Pancreas (tissue), 10 donors: ENCODE measurements around the gene XCR1. TPM values are rescaled to one million over a fixed set of nuclear protein-coding genes. Genes with fewer than 3 reads are reported as not detected.

Source experiments
- ATAC-seq, 4 donors: fragments of 200-7000 bp; cut with Tn5 transposase; one replicate each; pipeline versions ENCODE4 v1.8.0 to v1.9.1; 2020; ENCODE audit warnings: mild to moderate bottlenecking in 4 of 4, moderate library complexity in 4 of 4
- DNase-seq, 6 donors: peaks; one replicate each; pipeline ENCODE4 v3.0.0-alpha.2; 2020
- FAIRE-seq: peaks from 2 replicates; lab custom pipeline; 2012; peaks lifted over from hg19 to GRCh38; lab: Jason Lieb, UNC
- H3K27ac ChIP-seq, 4 donors: fragments of 200-600 bp; sonication (generic); 1 replicate in 3 of 4; 2 replicates in 1 of 4; pipeline versions ENCODE4 v1.5.0 to v1.8.0; 2020
- H3K27me3 ChIP-seq, 4 donors: fragments of 200-600 bp; one replicate each; pipeline ENCODE4 v1.8.0; 2021
- H3K36me3 ChIP-seq, 3 donors: fragments of 200-600 bp; sonication (generic) in 1 of 3; one replicate each; pipeline versions ENCODE4 v1.5.0 to v1.8.0; 2020 to 2021
- H3K4me1 ChIP-seq, 3 donors: fragments of 200-600 bp; one replicate each; pipeline ENCODE4 v1.8.0; 2021
- H3K4me3 ChIP-seq, 4 donors: fragments of 200-600 bp; sonication (generic) in 2 of 4; one replicate each; pipeline versions ENCODE4 v1.5.0 to v1.8.0; 2020 to 2021
- H3K9me3 ChIP-seq, 4 donors: fragments of 200-600 bp; one replicate each; pipeline ENCODE4 v1.8.0; 2021
- WGBS, 2 donors: extraction: QIAGEN DNeasy Blood & Tissue Kit; methylation state at CpG; one replicate each; pipeline ENCODE4 v1.1.7; 2013; 5-methylcytosine and 5-hydroxymethylcytosine counted together
- intact Hi-C, 3 donors: fragments of 100-400 bp; cut with DNase I; formaldehyde crosslinking; loops; one replicate each; pipeline versions ENCODE4 v1.11.1 to v1.14.2; 2022
- polyA plus RNA-seq, 2 donors: library from polyadenylated mRNA; stranded (reverse); fragments of 200-250 nt; gene quantifications; one replicate each; pipeline ENCODE4 v1.2.3, GENCODE V29; 2013
- total RNA-seq, 6 donors: library from RNA; stranded (reverse); fragmentation: NEBNext Ultra II Directional in 4 of 6; extraction: Animal tissue kit (Norgen Biotek cat#: 25700) in 4 of 6; gene quantifications; one replicate each; pipeline versions ENCODE4 v1.2.1 to v1.2.4, GENCODE V29; 2021 to 2023
- TF ChIP-seq, protein P1 (sequence below), 4 donors: fragments of 200-600 bp; sonication (generic) in 3 of 4; IDR thresholded peaks; one replicate each; pipeline versions ENCODE4 v1.5.0 to v1.8.0; 2021; ENCODE audit warnings: antibody characterized with exemption in 4 of 4
- donor health status: healthy with polysubstance abuse.
- donor health status: DM: no; HTN: no; CAD: no; lungs with moderate emphysema.
- donor health status: DM: no; HTN: no; CAD: no.
- donor health status: control.
- donor health status: control.
- donor health status: Bipolar disorder and iron deficiency.
- donor health status: DM: yes; HTN: yes; CAD: no.
- donor health status: DM: no; HTN: no; CAD: no.
- donor health status: DM: no; HTN: no; CAD: no.
- donor health status: DM: yes; HTN: yes; CAD: no.

Gene XCR1
- total and polyA plus RNA-seq, 8 donors: 0.04 to 0.31 (median 0.20) TPM; not detected in 4

DNA sequence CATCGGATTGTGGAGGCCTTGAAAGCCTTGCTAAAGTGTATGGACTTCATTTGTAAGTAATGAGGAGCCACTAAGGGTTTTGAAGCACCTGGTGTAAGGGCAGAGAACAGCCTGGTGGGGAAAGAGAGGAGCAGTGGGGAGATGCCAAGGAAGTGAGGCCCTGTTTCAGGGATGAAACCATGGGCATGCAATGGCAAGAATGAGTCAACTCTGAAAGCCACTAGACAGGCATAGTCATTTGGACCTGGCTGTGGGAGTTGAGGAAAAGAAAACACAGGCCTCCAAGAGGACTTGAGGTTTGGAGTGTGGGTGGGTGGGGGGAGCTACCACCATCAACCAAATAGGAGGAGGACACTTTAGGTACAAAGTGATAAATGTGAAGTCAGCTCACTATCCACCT, 7.6 kb downstream of the XCR1 start:
- Histone ChIP-seq H3K27ac (no peak overlapping the region), H3K4me3 (no peak overlapping the region), H3K9me3 (no peaks in the 10 kb centered on the region), H3K27me3 (no peaks in the 10 kb centered on the region), H3K36me3 (no peaks in the 10 kb centered on the region), H3K4me1 (no peaks in the 10 kb centered on the region)
- ATAC-seq (no peak), DNase-seq (no peak), FAIRE-seq (no peak)
- intact Hi-C loops: no loop called here
- 85 to 92% methylated on average over 1 of the region's 1 CpG for WGBS, 2 donors
- TF ChIP-seq, protein P1, sequence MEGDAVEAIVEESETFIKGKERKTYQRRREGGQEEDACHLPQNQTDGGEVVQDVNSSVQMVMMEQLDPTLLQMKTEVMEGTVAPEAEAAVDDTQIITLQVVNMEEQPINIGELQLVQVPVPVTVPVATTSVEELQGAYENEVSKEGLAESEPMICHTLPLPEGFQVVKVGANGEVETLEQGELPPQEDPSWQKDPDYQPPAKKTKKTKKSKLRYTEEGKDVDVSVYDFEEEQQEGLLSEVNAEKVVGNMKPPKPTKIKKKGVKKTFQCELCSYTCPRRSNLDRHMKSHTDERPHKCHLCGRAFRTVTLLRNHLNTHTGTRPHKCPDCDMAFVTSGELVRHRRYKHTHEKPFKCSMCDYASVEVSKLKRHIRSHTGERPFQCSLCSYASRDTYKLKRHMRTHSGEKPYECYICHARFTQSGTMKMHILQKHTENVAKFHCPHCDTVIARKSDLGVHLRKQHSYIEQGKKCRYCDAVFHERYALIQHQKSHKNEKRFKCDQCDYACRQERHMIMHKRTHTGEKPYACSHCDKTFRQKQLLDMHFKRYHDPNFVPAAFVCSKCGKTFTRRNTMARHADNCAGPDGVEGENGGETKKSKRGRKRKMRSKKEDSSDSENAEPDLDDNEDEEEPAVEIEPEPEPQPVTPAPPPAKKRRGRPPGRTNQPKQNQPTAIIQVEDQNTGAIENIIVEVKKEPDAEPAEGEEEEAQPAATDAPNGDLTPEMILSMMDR (IDR thresholded peaks at IDR 0.05): no peak

DNA sequence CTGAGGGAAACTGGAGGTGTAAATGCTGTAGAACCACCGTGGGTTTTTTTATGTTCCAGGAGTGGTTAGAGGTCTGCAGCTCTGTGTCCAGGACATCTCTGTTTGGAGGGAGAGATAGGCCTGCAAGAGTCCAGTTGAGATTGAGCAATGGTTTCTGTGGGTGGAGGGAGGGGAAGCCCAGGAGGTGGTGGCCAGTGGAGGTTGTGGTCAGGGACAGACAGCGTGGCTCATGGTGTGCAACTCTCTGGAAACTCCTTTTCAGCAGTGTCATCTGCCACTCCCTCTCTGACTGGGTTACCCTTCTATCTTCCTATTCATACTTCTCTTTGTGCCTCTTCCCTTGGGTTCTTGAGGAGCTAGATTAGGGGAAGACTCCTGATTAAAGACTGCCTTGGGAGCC, 9.6 kb downstream of the XCR1 start:
- WGBS, 2 donors: 85 to 89% methylated on average over 2 of the region's 2 CpGs
- intact Hi-C loops: no loop called here
- TF ChIP-seq, protein P1 (IDR thresholded peaks at IDR 0.05): no peak
- Histone ChIP-seq H3K9me3 (no peaks in the 10 kb centered on the region), H3K4me3 (no peak overlapping the region), H3K36me3 (no peaks in the 10 kb centered on the region), H3K27ac (no peak overlapping the region), H3K27me3 (no peaks in the 10 kb centered on the region), H3K4me1 (no peaks in the 10 kb centered on the region)
- ATAC-seq (peak in 2 of 4 donors; percentile 63 to 73), FAIRE-seq (no peak), DNase-seq (no peak)

DNA sequence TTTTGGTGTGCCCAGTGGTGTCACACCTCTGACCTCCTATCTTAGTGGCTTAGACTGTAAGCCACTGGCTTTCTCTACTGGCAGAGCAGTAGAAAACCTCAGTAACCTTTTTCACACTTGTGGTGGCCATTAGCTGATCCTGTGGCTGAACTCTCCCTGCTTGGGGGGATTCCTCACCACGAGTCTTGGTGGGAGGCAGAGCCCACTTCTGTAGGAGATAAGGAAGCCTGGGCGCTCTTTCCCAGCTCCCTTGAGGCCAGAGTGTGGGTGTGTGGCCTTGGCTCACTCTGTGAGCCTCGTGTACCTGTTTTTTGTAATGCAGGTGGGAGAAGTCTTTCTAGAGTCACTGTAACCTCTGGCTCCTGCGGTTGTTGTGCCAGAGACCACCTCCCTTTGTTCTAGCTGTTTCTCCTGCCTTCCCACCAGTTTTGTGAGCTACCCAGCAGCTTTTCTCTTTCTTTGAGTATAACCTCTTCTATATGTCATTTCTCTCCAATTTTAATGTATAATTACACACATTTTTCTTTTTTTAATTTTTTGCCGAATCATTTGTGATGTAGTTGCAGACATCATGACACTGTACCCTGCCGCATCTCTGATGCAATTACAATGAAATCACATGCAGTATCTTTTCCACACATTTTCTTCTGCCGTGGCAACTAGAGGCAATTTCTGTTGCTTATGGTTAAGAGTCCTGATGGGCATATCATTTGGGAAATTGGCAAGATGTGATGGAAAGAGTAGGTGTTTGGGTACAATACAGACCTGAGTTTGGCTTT, 13.8 kb downstream of the XCR1 start:
- Histone ChIP-seq H3K4me3 (no peak overlapping the region), H3K27me3 (no peaks in the 10 kb centered on the region), H3K27ac (no peak overlapping the region), H3K36me3 (no peaks in the 10 kb centered on the region), H3K9me3 (no peaks in the 10 kb centered on the region), H3K4me1 (no peaks in the 10 kb centered on the region)
- TF ChIP-seq, protein P1 (IDR thresholded peaks at IDR 0.05): no peak
- FAIRE-seq (no peak), ATAC-seq (no peak), DNase-seq (no peak)
- WGBS, 2 donors: 66 to 70% methylated on average over 7 of the region's 7 CpGs
- intact Hi-C loops: no loop called here

DNA sequence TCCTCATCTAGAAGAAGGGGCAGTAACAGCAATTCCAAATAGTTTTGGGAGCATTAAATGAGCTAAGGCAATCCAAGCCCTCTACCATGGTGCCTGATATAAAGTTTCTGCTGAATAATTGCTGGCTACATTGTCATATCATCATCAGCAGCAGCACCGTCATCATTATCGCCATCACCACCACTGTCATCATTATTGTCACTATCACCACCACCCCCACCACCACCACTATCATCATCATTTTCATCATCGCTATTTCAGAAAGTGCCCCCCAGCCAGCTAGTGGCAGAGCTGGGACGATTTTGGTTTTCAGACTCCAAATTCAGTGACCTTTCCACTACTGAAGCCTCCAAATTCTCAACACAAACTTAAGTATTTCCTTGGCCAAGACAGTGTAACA, 15.0 kb downstream of the XCR1 start:
- Histone ChIP-seq H3K36me3 (no peaks in the 10 kb centered on the region), H3K27ac (no peak overlapping the region), H3K4me3 (no peak overlapping the region), H3K4me1 (no peaks in the 10 kb centered on the region), H3K9me3 (no peaks in the 10 kb centered on the region), H3K27me3 (no peaks in the 10 kb centered on the region)
- FAIRE-seq (no peak), ATAC-seq (no peak), DNase-seq (no peak)
- 80% methylated on average over 4 of the region's 4 CpGs for WGBS, 2 donors
- intact Hi-C loops: no loop called here
- TF ChIP-seq, protein P1 (IDR thresholded peaks at IDR 0.05): no peak

DNA sequence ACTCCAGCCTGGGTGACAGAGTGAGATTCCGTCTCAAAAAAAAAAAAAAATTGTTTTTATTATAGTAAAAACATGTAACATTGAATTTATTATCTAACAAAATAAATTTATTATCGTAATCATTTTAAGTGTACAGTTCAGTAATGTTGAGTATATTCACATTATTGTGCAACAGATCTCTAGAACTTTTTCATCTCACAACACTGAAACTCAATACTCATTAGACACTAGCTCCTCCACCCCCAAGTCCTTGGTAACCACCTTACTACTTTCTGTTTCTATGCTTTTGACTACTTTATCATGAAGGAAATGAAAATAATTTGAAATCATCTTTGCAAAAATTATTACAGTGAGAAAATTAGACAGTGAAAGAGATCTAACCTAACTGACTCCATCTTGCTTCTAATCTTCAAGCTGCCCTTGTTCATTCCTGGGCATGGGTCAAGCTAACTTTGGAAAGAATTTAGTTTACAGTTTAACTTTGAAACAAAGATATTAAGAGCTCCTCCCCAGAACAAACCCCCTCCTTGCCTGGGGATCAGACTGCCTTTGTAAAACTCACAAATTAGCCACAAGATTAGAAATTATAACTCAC, 16.7 kb downstream of the XCR1 start:
- ATAC-seq: no peak
- WGBS, 2 donors: 97 to 100% methylated on average over 2 of the region's 2 CpGs

More for the DNA sequence above, 16.7 kb downstream of the XCR1 start:
- H3K27ac ChIP-seq: no peak overlapping the region
- FAIRE-seq (no peak), DNase-seq (no peak)
- no peaks in the 10 kb centered on the region for H3K4me1 ChIP-seq
- intact Hi-C loops: no loop called here
- no peaks in the 10 kb centered on the region for H3K9me3 ChIP-seq
- TF ChIP-seq, protein P1 (IDR thresholded peaks at IDR 0.05): no peak
- no peaks in the 10 kb centered on the region for H3K36me3 ChIP-seq
- H3K27me3 ChIP-seq: no peaks in the 10 kb centered on the region
- no peak overlapping the region for H3K4me3 ChIP-seq
